Fibroblast of mammary gland (primary cell): Measurements from ENCODE around the gene LARP4B.

Experiments
- DNase-seq: peaks from one replicate; pipeline ENCODE4 v3.0.0-alpha.2; 2010; ENCODE audit warnings: low read depth
- H3K4me3 ChIP-seq: 2 replicates; pipeline ENCODE4 v1.5.1; 2011; ENCODE audit warnings: low read depth, mild to moderate bottlenecking, low read length, moderate library complexity; ENCODE audit not compliant: control insufficient read depth
- TF ChIP-seq, protein P1 (sequence below): conservative IDR thresholded peaks from 2 replicates; pipeline ENCODE4 v1.5.1; 2011; ENCODE audit warnings: low read depth, low read length, inconsistent platforms; ENCODE audit not compliant: control insufficient read depth, insufficient read depth

LARP4B gene

GRCh38 chr10:896982-897381 is 34.5 kb downstream of the LARP4B start:
- TF ChIP-seq, protein P1, sequence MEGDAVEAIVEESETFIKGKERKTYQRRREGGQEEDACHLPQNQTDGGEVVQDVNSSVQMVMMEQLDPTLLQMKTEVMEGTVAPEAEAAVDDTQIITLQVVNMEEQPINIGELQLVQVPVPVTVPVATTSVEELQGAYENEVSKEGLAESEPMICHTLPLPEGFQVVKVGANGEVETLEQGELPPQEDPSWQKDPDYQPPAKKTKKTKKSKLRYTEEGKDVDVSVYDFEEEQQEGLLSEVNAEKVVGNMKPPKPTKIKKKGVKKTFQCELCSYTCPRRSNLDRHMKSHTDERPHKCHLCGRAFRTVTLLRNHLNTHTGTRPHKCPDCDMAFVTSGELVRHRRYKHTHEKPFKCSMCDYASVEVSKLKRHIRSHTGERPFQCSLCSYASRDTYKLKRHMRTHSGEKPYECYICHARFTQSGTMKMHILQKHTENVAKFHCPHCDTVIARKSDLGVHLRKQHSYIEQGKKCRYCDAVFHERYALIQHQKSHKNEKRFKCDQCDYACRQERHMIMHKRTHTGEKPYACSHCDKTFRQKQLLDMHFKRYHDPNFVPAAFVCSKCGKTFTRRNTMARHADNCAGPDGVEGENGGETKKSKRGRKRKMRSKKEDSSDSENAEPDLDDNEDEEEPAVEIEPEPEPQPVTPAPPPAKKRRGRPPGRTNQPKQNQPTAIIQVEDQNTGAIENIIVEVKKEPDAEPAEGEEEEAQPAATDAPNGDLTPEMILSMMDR, result no peak

DNA sequence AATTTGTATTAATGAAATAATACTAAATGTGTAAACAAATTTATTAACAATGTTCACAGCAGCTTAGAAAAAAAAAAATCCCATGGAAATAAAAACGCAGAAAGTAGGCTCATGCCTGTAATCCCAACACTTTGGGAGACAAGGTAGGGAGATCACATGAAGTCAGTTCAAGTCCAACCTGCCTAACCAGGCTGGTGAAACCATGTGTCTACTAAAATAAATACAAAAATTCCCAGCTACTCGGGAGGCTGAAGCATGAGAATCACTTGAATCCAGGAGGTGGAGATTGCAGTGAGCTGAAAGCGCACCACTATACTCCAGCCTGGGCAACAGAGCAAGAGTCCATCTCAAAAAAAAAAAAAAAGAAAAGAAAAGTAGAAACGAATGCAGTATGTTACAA is 36.2 kb downstream of the LARP4B start:
- TF ChIP-seq, protein P1, result no peak
- DNase-seq, result no peak
- no peak overlapping the region for H3K4me3 ChIP-seq

More at GRCh38 chr10:896982-897381, 34.5 kb downstream of the LARP4B start:
- no peak for DNase-seq
- no peak overlapping the region for H3K4me3 ChIP-seq

GRCh38 chr10:878895-879294 is 52.6 kb downstream of the LARP4B start:
- H3K4me3 ChIP-seq, result no peak overlapping the region
- TF ChIP-seq, protein P1, result no peak

DNA sequence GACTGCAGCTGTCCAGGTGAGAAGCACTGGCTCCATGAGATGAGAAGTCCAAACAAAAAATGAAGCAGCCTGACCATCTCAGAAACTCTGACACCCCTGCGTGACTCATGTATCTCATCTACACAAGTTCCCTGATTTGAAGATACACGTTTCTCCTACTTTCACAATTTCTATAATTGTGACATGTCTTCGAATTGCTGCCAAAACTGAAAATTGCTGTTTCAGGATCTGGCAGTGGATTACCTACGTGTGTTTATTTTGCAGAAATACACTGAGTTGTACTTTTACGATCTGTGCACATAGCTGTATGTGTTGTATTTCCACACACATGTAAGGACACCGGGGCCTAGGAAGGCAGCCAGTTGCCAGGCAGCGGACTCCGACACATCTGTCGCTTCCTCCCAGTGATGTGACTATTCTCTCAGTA is 53.2 kb downstream of the LARP4B start:
- DNase-seq, result peak; percentile 82
- TF ChIP-seq, protein P1, result no peak
- no peak overlapping the region for H3K4me3 ChIP-seq

More at GRCh38 chr10:878895-879294, 52.6 kb downstream of the LARP4B start:
- no peak for DNase-seq

GRCh38 chr10:876438-876837 is 55.1 kb downstream of the LARP4B start:
- H3K4me3 ChIP-seq, result no peak overlapping the region
- TF ChIP-seq, protein P1, result no peak

DNA sequence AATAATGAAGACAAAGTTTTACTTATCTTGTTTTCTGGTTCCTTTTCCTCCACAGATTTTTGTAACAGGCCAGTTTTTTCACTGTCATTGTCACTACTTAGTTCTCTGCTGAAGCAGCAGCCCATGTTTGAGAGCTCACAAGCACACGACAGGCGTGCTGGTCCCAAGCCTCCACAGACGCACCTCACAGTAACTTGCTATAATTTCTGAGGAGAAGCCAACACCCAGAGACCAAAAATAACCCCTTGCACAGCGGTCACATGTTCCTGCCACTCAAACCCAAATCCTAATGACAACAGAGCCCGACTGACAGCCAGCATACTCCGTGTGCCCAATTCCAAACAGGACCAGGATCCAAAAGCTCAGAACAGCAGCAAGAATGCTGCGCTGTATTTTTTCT is 58.5 kb downstream of the LARP4B start:
- no peak overlapping the region for H3K4me3 ChIP-seq
- TF ChIP-seq, protein P1, result no peak
- DNase-seq, result no peak

More at GRCh38 chr10:876438-876837, 55.1 kb downstream of the LARP4B start:
- no peak for DNase-seq

DNA sequence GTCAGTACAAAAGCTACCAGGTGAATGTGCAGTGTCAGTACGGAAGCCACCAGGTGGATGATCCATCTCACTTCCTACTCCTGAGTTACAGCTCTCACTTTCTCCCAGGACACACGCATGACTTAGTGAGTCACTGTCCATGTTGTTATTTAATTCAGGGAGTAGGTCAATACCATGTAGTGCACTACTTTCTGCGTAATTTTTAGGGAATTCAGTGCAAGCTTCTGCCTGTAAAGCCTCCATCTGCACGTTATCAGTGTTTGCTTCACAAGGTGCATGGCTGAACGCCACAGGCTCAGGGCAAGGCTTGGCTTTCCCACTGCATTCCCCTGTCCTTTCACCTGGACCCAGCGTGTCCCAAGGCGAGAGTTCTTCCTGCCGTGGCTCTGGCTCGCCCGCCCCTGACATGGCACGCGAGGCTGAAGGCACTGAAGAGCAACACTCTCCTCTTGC is 59.5 kb downstream of the LARP4B start:
- H3K4me3 ChIP-seq, result no peak overlapping the region
- TF ChIP-seq, protein P1, result no peak
- no peak for DNase-seq
